Measurements from ENCODE around the gene SCAP.

SCAP gene

DNA sequence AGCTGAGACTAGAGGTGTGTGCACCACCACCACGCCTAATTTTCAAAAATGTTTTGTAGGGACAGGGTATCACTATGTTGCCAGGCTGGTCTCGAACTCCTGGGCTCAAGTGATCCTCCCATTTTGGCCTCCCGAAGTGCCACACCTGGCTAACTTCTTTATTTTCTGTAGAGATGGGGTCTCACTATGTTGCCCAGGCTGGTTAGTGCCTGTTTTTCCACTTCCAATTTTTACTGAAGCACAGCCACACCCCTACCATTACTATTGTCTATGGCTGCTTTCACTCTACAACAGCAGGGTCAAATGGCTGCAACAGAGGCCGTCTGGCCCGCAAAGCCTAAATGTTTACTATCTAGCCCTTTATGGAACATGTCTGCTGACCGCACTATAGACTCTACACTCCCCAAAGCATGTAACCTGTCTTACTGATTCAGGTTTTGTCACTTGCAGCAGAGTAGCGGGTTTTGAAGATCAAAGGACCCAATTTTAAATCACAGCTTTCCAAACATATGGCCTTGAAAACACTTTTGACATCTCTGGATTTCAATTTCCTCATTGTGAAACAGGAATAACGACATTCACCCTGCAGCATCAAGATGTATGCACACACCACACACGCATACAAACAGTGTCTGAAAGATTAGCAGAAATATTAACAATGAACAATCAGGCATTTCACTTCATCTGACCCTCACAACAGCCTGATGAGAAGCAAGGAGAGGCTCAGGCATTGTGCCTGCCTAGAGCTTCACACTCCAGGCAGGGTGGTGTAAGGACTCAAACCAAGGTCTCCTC is 46.1 kb downstream of the SCAP start:
- no peak for DNase-seq

DNA sequence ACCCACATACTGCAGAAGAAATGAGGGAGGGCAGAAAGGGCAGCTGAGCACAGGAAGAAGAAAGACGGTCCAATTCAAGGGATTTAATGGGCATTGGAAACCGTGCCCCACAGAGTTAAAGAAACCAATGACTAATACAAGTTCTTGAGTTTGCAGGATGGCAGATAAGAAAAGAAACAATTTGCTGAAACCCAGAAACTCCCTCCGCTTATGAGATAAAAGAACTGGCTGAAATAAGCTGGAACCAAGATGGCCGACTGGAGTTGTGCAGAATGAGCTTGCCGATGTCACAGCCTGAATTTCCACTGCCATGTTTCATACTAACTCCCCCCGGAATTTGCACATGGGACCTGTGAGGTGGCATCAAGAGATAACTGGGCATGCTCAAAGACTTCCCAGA is 47.1 kb downstream of the SCAP start:
- DNase-seq, result no peak

DNA sequence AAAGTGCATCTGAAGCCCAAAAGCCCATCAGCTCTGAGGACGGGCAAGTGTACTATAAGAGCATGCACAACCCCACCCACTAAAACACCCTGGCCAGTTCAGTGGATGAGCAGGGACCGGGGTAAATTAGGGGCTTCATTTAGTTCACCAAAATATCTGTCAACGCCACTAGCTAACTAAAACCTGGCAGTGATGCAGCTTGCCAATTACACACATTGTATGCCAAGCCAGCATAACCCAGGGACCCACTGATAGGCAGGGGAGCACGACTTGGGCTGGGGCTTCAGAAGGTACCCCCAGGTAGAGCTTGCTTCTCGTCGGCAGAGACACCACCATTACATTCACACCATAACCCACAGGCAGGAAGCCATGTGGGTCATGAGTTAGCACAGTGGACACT is 47.9 kb downstream of the SCAP start:
- DNase-seq, result no peak

DNA sequence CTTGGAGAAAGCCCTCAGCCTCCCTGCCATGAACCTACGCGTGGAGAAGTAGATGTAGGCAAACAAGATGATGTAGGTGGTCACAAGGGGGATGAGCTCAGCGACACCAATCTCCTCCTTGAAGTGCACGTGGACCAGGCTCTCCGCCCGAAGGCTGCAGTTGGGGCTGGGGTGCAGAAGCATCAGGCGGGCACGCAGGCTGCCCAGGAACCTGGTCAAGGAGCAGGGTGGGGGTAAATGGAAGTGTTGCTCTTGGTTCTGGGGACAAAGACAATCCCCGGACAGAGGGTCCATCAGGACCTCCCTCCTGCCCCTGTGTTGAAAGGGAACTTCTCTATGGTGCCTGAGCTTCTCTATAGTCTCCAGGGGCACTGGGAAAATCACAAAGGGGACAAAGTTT is 49.8 kb downstream of the SCAP start:
- DNase-seq, result no peak

DNA sequence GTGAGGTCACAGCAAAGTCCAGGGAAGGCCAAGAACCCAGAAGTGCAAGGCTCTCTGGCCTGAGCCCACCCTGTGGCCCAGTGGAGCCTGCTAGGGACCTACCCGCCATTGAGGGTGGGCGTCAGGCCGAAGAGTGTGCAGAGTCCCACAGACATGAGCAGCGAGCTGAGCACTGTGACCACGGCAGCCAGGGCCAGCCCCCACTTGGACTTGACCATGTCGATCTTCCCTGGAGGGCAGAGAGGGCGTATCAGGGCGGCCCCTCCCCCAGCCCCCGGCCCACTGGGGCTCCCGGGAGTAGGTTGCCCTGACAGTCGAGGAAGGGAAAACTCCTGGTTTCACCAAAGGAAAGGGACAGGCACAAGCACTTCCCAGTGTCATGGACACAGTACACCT is 50.4 kb downstream of the SCAP start:
- no peak for DNase-seq

DNA sequence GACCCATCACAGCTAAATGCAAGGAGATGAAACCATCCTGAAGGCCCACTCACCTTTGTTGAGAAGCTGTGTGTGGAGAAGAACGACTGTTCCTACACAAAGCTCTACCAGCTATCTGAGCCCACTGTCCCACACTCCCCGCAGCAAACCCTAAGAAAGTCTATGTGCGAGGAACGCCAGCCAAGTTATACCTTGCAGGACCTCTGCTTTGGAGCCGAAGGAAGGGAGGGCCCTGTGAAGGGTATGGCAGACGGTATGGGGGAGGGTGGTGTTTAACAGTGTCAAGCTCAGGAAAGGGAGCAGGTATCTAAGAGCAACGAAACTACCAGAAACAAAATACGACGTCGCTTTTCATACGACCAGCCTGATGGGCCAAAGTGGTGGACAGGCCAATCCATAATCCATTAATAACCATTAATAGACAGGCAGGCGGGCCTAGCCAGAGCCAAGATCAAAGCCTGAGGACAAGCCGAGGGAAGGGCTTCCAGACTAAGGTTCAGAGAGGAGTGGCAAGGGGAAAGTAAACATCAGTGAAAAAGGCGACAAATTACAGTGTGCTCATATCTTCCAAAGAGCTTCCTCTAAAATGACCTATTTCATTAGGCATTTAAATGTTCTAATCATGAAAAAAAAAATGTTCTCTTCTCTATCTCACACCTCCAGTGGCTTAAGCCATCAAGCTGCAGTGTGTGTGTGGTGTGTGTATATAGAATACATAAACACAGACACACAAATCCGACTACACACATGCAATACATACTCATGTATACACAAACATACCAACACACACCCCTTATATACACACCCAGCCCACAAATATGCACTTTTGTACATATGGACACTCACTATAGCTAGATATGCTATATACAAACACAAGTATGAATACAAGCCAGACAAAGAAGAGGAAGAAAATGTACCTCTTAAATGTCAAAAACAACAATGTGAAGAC is 51.0 kb downstream of the SCAP start:
- DNase-seq, result no peak

DNA sequence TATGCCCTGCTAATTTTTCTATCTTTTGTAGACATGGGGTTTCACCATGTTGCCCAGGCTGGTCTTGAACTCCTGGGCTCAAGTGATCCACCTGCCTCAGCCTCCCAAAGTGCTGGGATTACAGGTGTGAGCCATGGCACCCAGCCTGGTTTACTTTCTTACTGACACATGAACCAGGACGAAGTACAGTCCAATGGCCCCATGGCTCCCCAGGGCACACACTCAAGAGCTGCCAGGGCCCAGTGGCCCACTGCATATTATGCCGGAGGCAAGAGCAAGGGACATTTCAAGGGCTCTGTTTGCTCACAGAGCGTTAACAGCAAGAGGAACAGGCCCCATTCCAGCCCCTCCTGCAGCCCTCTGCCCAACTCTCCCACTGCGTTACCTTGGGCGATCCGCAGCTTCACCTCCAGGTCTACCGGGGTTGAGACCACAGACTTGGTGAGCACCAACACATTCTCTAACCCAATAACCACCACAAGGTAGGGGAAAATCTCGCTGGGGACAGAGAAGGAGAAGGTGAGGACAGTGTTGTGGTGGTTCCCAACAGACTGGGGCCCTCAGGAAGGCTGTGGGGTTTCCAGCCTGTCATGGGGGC is 52.1 kb downstream of the SCAP start:
- no peak for DNase-seq

DNA sequence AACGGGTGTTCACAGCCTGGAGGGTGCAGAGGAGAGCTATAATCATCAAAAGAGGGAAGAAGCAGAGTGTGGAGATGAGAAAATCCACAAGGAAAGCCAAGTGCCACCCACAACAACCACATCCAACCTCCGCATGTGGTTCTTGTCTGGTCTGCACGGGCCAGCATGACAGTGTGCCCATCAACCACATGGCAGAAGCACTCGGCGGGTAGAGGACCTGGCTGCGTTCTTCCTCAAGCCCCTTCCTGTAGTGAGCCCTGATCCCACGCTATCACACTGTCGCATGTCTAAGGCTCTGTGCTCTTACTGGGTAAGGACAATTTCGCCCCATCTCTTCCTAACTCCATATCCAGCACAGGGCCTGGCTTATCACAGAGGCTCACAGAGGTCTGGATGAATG is 53.0 kb downstream of the SCAP start:
- no peak for DNase-seq

DNA sequence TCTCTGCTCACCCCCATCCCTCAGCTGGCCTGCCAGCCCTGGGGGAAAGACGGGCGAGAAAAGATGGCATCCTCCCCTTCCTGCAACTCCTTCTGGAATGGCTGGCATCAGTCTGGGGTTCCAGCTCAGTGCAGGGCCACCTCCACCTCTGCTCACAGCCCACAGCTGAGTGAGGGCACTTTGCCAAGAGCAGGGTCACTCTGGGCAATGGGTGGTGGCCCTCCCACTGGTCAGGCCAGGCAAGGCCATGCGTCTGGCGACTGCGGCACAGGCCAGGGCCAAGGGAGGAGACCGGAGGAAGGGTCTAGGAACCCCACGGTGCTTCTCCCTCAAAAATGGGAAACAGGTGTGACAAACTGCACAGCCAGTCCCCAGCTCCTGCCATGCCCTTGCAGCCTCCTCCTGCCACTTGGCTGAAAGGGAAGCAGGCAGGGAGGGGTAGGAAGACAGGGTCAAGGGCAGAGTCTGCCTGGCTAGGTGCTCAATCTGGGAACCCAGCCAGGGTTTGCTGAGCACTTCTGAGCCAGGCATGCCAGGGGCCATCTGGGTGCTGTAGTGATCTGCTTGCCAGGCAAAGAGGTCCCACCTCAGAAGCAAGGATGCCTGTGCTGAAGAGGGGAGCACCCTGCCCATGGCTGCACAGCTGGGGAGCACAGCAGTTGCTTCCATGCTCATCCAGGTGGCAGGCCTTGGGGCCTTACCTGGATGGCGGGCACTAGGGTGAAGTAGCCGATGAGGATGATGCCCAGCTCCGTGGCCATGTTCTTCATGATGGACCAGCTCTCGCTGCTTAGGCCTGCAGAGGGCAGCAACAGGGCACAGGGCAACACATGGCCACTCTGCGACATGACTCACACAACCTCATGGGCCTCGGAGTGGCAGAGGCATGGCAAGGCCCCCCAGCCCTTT is 53.7 kb downstream of the SCAP start:
- DNase-seq, result no peak

DNA sequence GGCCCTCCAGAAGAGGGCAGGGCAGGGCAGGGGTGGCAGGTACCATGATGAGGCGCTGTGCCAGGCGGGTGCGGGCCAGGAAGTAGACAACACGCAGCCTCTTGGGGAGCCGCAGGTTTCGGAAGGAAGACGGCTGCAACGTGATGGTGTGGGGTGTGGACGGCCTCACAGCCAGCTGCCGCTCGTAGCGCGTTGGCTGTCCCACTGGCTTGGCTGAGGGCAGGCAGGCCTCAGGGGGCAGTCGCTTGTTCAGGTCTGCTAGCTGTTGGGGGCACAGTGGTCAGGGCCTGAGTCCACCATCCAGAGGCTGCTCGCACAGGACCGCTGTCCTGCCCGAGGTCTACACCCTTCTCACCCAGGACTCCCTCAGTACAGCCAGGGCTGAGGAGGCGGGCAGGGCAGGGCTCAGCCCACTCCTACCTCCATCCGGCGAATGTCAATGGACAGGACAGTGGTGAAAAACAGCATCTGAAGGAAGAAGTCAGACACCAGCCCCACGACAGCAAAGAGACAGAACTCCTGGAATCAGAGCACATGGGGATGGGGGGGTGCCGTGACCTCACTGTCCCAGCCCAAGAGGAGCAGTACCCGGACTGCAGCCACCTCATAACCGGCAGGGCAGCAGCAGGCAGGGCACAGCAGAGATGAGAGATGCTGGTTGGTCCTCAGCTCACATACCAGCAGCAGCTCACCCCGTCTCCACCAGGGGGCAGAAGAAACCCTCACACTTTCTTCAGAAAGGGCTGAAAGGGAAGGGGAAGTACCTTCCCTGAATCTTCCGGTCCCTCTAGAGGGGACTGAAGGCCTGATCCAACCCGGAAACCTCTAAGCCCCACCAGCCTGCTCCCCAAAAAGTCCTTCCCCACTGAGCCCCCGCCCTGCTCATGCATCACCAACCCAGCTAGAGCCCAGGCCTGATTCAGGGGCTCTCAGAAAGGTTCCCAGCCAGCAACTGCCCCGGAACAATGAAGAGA is 54.9 kb downstream of the SCAP start:
- DNase-seq, result peak; percentile 74

DNA sequence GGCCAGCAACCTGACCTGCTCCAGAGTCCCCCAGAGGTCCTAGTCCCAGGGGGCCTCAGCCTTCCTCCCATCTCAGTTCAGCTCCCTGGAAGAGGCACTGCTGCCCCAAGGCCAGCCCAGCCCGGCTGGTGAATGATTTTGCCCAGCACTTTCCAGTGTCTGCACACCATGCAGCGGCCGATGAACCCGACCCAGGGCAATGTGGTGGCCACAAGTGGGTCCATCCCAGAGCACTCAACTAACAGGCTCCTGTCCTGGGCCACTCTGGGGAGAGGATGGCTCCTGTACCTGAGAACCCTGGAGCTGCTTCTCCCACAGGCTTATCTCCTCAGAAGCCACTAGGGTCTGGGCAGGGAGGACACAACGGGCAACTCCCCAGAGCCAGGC is 55.7 kb downstream of the SCAP start:
- DNase-seq, result no peak

DNA sequence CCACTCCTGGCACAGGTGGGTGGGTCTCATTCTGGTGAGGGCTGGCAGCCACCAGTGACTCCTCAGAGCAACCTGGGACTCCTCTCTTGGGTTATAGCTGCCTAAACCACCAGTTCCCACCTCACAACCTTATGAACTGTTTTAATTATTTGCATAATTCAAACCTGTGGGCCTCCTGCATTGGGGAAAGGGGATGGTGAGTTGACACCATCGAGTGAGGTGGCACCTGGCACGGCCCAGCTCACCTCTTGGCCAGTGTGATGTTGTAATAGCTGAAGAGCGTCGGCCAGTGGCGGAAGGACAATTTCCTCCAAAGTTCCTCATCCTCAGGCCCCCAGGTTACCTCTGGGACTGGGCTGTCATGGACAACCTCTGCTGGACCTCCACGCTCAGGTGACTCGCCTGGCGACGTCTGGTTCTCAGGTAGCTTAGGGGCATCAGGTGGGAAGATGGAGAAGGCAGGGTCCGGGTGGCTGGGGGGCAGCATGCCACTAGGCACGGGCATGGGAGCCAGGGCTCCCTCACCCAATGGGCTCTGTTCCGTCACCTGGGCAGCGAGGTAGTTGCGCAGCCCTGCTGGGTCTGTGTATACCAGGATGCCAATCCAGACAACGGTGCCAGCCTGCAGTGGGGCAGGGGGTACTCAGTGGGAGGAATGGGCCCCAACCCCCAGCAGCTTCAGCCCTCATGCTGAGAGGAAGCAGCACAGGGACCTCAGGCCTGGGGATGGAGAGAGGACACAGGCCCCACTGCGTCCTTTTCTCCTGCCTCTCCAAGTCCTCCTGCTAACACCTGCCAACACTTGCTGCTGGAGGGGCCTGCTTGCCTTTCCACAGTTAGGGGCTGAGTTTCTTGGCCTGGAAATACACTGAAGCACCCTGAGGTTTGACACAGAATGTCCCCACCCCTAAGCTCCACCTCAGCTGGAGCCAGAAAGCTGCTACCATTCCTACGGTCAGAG is 56.4 kb downstream of the SCAP start:
- no peak for DNase-seq

DNA sequence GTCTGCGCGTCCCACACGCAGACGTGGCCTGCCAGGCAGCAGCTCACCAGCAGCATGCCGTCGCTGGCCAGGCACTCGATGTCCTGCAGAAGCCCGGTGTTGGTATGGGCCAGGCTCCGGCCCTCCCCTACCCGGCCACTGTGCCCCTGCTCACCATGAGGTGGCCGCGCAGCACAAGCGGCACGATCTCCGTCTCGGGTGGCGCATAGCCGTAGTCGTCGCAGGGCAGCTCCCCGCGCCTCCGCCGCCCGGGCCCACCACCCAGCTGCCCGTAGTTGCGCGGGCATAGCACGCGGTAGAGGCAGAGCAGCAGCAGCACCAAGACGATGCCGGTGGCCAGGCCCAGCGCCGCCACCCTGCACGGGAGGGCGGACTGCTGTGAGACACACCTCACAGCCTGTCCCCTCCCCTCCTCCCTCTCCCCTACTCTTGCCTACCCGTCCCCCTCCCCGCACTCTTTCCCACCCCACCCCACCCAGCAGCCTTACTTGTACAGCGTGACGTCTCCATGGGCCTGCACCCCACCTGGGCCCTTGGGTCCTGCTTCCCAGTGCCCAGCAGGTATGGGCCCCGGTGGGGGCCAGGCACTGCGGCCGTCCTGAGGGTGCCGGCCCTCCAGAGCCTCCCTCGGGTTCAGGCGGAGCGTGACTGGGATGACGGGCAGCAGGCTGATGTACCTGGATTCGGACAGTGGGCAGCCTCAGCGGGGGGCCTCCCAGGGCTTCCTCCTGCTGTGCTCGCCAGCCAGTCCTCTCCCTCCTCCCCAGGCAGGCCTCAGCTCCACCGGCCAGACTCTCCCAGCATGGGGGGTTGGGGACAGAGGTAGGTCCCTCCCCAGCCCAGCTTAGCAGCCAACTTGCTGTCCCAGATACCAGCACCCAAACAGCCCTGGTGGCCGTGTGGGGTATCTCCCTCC is 57.3 kb downstream of the SCAP start:
- DNase-seq, result no peak

DNA sequence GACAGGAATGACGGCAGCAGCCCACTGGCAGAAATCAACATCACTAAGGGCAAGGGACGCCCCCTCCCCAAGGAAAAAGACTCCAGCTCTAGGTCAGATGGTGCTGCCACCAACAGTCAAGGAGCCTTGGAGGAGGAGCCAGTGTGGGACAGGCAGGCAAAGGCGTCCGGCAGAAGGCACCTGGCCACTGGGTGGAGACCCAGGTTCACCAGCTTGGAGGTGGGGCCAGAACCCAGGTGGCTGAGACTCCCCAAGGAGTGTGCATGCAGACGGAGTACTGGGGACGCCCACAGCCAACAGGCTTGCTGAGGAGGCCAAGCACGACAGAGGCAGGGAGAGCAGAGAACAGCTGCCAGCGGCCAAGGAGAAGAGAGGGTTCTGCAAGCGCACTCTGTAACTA is 59.7 kb downstream of the SCAP start:
- DNase-seq, result no peak

DNA sequence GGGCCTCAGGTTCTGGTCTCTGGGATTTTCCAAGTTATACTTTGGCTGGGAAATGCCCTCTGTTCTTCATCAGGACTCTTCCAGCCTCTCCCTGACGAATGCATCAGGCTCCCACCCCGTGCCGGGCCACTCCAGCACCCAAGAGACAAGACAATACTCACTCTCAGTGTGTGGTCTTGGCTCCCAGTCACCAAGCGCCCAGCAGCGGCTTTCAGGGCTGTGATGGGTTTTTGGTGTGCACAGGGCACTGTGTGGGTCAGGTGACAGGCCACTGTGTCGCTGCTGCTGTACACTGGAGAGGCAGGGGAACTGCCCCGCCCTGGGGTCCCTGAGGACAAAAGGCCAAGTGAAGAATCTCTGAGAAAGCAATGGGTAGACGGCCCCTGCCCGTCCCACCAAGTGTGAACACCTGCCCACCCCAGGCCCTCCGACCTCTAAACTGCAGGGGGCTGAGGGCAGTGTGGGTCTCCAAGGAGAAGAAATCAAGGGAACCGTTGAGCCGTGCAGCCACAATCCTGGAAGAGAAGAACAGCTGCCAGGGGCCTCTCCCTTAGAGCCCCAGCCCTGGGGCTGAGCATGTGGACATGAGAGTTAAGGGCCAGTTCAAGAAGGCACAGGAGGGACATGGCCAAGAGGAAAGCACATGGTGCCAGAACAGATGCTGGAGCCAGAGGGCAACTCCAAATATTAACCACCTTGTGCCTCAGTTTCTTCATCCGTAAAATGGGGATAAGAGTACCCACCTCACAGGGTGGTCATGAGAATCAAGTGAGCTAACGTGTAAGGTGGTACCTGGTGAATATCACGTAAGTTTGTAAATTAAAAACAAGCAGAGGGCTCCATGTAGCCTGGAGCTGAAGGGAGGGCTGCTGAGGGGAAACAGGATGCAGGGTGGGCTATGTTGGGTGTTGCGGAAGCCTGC is 60.8 kb downstream of the SCAP start:
- no peak for DNase-seq

DNA sequence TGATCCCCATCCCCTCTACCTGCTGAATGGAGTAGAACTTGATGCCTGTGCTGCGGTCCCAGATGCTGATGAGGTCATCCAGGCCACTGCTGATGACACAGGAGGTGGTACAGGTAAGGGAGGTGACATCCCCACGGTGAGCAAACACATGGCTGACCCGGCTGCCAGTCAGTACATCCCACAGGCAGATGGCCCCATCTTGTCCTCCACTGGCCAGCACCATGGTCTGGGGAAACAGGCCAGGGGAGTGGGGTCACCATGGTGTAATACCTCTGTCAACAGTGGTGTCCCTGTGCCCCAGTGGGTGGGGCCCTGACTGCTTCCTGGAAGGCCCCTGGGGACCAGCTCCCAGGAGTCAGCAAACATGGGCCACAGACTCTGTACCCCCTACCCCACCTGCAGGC is 61.6 kb downstream of the SCAP start:
- DNase-seq, result no peak

DNA sequence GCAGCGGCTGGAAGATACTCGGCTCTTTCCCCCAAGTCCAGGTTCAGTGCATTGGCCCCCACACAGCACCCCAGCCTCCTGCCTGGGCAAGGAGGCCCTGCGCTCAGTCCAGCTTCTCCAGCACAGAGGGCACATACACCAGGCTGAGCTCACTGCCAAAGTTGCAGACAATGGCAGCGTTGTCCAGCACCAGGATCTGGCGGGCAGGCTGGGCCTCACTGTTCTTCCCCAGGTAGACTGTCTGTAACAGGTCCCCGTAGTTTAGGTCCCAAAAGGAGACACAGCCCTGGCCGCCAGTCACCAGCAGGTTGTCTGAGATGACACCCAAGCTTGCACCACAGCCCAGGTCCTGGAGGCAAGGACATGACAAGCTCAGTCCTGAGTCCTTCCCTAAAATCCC is 62.0 kb downstream of the SCAP start:
- no peak for DNase-seq

Measured in activated CD4-positive, alpha-beta T cell treated with anti-CD3 and anti-CD28 coated beads for 1 hour (primary cell).